ENCODE results near the gene ZFYVE26.
"Not testable (repeated sequence)": the region's sequence is repeated elsewhere in the genome, so short reads cannot be mapped to it uniquely, and the experiment has no call there.

Gene ZFYVE26

DNA sequence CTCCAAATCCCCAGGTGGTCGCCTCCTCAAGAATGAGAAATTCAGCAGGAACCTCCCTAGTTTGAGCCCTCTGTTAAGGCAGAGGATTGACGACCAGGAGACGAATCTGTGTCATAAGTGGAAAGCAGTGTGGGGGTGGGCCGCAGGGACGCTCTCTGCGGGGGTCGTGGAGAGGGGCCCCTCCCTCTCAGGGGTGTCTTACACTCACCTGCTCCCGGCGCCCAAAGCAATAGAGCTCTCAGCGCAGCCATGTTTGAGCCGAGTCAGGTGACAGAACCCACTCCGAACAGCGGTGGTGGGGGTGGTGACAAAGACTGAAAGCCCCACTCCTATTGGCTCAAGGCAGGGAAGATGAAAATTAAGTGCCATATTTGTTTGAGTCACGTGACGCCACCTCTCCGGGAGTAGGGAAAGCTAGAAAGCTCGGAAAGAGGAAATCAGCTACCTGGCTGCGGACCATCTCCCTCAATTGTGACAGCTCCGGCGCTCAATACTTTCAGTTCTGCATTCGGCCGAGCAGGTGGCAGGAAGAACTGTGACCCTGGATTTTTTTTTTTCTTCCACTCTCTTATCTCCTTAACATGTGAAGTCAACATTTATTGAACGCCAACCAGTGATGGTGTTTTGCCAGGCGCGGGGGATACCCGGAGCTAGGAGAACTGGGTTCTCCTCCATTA, at the start of gene ZFYVE26:
Gene ZFYVE26 (minus strand): TSS at position 265 of the 677 bp plus-strand sequence. CDS start 627 bp downstream, outside the sequence.
- peak; percentile 95 for DNase-seq (ENCODE audit: low read depth)

DNA sequence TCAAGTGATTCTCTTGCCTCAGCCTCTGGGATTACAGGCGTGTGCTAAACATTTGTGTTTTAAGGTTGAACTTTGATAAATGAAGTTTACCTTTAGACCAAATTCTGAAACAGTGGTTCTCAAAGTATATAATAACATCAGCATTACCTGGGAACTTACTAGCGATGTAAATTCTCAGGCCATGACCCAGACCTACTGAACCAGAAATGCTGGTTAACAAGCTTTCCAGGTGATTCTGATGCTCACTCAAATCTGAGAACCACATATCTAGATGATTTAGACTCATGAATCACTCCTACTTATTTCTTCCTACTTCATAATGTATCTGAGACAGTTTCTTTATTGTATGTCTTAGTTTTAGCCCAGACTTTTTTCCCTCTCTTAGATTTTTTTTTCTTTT, 46.8 kb upstream of the ZFYVE26 start:
- no peak for DNase-seq (ENCODE audit: low read depth)

DNA sequence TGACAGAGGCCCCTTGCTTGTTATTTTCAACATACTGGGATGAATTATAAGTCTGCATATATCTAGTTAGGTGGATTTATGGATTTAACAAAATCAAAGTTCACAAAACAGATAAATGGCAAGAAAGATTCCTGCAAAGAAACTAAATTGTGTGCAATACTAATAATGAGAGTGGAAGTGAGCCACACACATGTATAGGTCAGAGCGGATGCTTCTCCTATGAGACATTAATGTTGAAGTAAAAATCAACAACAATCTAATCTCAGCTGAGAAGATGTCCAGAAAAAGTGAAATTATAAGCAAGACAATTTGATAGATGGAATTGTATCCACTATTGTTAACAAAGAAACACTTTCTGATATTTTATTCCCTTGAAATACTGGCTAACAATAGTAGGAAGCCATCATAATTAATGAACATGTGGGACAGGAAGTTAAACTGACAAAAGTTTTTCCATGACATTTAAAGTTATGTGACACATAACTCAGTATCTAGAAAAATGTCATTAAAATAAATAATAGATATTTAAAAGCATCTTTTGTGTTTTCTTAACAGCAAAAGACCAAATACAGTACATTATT, 42.9 kb upstream of the ZFYVE26 start:
- no peak for DNase-seq (ENCODE audit: low read depth)

DNA sequence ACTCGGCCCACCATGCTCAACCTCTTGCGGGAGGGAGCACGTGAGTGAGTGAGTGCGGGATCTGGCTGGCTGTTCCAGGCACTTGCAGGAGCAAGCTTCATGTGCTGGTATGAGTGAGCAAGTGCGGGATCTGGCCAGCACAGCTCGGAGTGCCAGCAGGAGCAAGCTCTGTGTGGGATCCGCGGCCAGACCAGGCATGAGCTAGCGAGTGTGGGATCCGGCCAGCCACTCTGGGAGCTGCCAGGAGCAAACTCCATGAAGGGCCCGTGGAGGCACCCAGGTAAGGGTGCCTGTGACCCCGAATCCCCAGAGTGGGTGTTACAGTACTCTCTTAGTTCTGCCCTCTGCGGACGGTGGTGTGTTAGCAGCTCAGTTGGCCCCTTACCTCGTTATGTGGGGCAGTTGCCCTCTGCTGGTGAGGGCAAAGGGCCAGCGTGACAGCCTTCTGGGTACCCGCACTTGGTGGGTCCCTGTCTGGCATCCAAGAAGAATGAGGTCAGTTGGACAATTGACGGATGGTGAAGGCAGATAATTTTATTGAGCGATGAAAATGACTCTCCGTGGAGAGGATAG, 41.5 kb upstream of the ZFYVE26 start:
- no peak for DNase-seq (ENCODE audit: low read depth)

DNA sequence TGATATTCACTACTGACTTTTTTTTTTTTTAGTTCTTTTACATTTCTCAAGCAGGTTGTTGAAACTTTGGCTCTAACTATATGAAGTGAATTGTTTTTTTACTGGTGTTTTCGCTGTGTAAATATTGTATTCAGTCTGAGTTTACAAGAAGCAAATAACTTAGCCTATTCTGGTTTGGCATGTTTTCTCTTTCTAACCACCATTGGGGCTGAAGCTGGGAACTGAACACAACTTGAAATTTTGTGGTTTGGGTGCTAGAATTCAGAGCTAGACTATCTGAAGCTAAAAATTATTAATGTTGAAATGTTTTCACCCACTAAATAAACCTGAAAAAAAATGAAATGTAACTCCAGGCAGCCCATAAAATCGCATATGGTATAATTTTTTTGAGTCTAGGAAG, 40.4 kb upstream of the ZFYVE26 start:
- peak; percentile 25 for DNase-seq (ENCODE audit: low read depth)

DNA sequence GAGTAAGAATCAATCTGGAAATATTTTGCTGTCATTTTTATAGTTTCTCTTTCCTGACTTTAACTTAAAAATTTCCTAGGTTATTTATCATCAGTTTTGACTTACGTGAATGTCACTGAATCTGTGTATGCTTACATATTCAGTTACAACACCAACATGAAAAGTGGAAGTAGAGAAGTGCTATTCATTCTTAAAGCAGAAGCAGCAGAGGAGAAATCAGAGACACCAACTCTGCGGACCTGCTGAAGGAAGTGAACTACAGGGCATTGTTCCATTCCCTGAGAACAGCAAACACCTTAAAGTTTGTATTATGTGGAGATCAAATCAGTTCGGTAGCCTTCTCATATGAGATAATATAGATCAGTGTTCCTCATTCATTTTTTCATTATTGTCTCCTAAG, 37.3 kb upstream of the ZFYVE26 start:
- DNase-seq (ENCODE audit: low read depth), result no peak

DNA sequence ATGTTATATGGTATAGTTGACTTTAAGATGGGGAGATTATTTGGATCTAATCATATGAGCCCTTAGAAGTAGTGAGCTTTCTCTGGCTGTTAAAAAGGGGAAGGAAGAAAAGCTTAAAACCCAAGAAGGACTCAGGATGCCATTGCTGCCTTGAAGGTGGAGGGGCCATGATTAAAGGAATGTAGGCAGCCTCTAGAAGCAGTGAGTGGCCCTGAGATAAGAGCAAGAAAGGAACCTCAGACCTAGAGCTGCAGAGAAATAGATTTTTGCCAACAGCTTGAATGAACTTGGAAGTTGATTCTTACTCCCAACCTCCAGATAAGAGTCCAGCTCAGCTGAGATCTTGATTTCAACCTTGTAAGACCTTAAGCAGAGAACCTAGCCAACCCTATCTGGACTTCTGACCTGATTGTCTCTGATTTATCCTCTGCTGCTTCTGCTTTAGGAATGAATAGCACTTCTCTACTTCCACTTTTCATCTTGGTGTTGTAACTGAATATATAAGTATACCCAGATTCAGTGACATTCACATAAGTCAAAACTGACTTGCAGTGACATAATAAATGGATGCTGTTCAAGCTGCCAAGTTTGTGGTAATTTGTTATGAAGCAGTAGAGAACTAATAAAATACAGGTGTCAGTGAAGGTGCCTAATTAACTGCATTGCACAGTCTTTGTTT, 36.7 kb upstream of the ZFYVE26 start:
- no peak for DNase-seq (ENCODE audit: low read depth)

DNA sequence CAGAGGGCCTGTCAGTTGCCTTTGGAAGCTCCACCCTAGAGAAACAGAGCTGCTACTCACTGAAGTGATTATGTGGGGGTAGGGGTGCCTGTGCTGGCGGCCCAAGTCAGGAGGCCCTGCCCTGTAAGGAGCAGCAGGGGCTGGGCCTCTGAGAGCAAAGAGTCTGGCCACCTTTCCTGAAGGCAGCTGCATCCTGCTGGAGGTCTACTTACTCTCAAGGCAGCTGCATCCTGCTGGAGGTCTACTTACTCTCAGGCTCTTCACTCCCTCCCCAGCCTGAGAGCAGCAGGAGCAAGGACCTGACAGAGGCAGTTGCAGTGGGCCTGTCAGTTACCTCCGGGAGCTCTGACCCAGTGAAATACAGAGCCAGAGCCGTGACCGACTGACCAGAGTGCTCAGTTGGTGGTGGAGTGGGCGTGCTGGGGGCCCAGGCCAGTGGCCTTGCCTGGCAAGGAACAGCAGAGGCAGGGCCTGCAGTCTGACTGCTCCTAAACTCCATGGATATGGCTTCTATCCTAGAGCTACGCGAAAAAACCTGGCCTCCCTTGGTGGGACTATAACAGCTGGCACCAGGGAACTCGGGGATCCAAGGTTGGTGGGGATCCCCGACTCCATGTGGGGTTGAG, 35.5 kb upstream of the ZFYVE26 start:
- DNase-seq (ENCODE audit: low read depth), result no peak

DNA sequence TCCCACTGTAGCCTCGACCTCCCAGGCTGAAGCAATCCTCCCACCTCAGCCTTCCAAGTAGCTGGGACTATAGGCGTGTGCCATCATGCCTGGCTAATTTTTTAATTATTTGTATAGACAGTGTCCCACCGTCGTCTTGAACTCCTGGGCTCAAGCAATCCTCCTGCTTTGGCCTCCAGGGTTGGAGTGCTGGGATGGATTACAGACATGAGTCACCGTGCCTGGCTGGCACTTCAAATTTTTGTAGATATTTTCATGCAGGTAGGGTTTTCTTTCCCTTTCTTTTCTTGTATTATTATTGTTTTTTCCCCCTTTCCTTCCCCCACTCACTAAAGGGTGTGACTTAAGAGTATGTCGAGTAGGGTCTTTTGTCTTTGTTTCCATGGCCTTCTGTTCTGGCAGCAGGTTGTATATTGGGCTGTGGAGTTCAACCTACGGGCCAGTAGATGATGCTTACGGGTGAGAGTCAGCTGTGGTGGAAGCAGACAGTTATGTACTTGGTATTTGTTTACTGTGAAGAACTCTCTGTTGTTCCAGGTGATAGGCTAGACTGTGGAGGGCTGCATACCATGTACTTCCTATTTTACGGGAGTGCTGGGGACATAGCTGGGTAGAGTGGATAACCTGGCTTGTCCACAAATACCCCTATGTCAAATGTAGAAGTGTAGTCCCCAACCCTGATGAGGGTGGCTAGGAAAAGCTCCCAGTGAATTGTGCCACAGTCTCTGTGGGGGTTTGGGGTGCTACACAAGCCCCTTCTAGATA, 33.9 kb upstream of the ZFYVE26 start:
- no peak for DNase-seq (ENCODE audit: low read depth)

DNA sequence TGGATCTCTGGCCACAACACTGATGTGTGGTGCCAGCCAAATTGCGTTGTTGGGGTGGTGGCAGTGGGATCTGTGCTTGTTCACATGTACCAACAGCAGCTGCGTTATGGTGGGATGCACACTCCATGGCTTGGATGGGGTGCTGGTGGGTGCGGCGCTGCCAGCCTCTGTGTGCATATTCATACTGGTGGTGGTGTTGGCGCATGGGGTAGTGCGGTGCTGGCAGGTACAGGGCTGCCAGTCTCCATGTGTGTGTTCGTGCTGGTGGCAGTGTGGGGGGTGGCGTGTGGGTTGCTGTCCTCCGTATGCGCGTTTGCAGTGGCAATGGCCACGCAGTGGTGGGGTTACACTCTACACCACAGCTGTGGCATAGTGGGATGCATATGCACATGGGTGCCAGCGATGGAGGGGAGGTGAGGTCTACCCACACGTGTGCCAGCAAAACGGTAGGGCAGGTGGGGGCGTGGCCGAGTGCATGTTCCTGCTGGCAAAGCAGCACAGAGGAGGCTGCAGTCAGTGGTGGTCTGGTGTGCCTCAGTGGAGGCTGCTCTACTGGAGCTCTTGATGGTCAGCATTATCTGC, 29.7 kb upstream of the ZFYVE26 start:
- no peak for DNase-seq (ENCODE audit: low read depth)

DNA sequence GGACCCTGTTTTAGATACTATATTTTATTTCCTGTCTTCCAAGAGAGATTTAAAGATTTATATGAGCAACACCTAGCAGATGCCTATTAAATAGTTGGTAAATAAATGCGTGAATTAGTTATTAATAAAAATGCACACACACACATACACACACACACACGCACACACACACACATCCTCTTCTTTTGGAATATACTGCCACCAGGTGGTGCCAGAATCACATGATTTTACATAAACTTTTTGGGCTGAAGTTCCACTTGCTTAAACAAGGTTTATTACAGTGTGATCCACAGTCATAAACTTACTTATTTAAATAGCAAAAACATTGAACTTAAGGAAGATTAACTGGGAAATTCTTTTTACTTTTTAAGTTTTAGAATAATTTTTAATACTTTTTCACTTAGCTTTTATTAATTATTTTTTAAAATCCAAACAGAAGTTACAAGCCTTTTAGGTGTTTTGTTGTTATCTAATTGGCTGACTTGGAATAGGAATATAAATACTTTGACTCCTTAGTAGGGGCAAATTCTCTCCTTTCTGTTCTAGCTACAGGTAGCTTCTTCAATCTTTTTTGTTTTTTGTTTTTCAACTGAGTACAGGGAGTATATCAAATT, 20.7 kb upstream of the ZFYVE26 start:
- peak; percentile 61 for DNase-seq (ENCODE audit: low read depth)

DNA sequence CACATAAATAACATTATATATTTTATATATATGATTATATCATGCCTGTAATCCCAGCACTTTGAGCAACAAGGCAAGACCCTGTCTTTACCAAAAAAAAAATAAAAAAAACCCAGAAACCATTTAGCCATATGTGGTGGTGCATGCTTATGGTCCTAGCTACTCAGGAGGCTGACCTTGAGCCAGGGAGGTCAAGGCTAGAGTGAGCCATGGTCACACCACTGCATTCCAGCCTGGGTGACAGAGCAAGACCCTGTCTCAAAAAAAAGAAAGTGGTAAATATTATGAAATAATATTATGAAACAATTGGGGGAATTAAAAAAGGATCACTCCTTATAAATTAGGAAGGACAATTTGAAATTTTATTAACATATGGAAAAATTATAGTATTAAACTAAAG, 19.2 kb upstream of the ZFYVE26 start:
- DNase-seq (ENCODE audit: low read depth), result no peak

DNA sequence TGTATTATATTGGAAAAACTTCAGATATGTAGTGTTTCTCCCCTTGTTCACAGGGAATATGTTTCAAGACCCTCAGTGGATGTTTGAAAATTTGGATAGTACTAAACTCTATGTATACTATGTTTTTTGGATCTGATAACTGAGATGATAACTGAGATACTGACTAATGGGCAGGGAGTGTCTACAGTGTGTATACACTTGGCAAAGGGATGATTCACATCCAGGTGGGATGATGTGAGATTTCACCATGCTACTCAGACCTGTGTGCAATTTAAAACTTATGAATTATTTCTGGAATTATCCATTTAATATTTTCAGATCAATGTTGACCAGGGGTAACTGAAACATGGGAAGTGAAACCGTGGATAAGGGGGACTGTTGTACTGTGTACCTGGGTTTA, 17.0 kb upstream of the ZFYVE26 start:
- no peak for DNase-seq (ENCODE audit: low read depth)

DNA sequence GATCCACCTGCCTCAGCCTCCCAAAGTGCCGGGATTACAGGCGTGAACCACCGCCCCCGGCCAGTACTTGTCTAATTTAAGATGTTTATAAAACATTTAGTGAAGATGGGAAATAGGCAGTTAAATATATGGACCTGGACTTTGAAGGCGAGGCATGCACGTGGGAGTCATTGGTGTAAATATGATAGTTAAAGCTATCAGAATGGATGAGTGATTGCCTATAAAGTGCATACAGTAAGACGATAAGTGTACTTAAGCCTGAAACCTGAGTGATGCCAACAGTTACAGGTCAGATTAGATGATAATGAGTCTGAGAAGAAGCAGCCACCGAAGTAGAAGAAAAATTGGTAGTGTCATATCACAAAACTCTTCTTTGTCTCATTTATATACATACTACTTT, 14.7 kb upstream of the ZFYVE26 start:
- DNase-seq (ENCODE audit: low read depth), result no peak

DNA sequence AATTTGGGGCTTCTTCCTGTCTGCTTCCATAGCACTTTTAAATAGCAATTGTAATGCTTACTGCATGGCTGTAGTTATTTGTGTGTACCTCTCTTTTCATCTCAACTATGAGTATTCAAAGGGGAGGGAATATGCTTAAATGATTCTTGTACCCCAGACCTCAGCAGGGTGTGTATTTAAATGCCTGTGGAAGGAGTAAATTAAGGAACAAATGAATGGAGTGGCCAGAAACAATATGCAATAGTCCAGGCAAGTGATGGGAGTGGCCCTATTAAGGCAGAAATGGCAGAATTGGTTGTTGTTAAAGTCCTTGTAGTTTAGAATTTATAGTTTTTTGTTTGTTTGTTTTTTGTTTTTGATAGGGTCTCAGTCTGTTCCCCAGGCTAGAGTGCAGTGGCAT, 4.7 kb upstream of the ZFYVE26 start:
- no peak for DNase-seq (ENCODE audit: low read depth)

DNA sequence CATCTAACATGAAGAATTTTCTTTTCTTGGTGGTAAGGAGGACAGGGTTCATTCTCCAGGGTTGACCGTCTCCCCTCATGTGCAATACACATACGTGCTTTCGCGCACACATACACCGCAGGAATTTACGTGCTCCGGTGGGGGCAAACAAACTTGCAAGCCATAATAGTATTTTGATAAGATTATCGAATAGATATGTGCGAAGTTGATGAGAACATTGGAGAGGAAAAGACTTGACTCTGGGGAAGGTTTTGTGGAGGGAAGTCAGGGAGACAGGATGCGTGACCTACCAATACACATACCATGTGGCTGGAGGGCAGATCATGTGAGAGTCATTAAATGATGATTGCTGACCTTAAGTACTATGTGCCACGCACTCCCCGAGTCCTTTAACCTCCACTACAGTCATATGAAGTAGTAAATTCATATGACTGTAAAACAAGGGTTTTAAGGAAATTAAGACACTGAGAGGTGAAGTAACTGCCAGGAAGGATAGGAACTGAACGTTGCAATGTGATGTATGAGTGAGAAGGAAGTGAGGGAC, 4.1 kb upstream of the ZFYVE26 start:
- no peak for DNase-seq (ENCODE audit: low read depth)

DNA sequence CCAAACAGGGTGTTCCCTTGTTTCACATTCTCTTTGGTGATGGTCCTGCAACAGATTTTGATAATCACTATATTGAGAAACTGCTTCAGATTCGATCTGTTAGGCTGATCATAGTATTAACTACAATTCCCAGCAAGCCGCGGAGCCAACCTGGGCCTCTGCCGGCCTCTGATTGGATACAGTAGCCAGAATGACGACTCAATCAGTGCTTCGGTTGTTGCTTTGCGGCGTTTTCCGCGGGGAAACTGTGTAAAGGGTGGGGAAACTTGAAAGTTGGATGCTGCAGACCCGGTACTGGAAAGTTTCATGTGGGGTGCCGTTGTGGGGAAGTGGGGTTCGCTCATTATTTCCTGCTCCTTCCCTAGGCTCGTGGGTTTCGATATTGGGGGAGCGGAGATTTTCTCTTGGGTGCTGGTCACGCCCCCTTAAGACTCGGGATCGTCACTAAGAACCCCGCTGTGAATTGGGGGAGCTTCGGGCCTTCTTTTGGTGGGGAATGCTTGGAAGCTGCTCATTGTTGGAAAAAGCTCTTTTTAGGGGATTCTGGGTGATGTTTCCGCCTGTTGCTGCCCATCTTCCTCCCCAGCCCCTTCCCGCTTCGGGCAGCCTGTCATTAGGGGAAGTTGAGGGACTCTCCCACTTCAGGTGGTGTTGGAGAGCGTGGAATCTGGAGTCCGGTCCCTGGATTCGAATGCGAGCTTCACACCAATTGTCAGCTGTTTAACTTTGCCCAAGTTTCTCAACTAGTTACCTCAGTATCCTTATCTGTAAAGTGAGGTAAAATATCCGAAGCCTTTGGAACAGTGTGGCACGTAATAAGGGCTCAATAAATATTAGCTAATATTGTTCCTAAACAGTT, 3.4 kb upstream of the ZFYVE26 start, which contains the start of gene RAD51B:
Gene RAD51B (plus strand): TSS at position 217 of the 859 bp plus-strand sequence.
- DNase-seq (ENCODE audit: low read depth), result peak; percentile 69

DNA sequence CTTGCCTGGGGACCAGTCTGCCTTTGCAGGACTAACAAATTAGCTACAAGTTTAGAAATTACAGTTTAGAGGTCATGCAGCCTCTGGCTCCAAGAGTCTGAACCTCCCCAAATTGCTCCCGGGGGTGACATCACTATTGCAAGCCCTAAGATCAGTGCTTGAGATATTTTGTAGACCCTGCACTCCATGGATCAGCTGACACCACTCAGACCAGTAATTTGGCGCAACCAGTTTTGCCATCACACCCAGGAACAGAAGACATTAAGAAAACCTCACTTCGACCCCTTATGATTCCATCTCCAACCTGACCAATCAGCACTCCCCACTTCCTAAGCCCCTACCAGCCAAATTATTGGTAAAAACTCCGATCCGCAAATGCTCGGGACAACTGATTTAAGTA, 2.1 kb upstream of the ZFYVE26 start:
- DNase-seq (ENCODE audit: low read depth), result not testable (repeated sequence)

DNA sequence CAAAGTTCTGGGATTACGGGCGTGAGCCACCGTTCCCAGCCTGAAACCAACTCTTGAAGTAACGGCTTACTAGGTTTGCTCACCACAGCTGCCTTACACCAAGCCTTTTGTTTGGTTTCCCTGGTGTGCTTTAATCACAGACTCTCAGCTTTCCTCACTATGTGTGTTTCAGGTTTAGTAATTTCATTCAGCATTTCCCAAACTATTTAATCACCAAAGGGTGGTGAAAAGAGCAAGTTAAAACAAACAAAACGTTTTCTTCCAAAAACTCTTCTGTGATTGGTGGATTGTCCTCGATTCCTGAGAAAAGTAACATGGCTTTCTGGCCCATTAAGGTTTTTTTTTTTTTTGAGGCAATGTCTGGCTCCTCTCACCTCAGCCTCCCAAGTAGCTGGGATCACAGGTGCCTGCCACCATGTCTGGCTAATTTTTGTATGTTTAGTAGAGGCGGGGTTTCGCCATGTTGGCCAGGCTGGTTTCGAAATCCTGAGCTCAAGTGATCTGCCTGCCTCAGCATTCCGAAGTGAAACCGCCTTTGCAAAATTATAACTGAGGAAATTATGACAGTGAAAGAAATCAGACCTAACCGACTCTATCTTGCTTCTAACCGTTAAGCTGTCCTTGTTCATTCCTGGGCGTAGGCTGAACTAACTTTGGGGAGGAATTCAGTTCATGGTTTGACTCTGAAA, 1.5 kb upstream of the ZFYVE26 start:
- no peak for DNase-seq (ENCODE audit: low read depth)
